GM23338 (cell line): ENCODE data around the gene TRIM54. TPM values are rescaled to one million over a fixed set of nuclear protein-coding genes. Genes with fewer than 3 reads are reported as not detected.

Source experiments
- ATAC-seq: fragments of 200-7000 bp; cut with Tn5 transposase; 3 replicates; pipeline ENCODE4 v1.9.1; 2020
- DNase-seq: peaks from one replicate; pipeline ENCODE4 v3.0.0-alpha.2; 2015; ENCODE audit warnings: low spot score
- H2AFZ ChIP-seq: fragments of 200-600 bp; sonication (generic); 2 replicates; pipeline ENCODE4 v1.8.0; 2016; ENCODE audit warnings: antibody characterized with exemption, mild to moderate bottlenecking, moderate library complexity
- H3F3A ChIP-seq: fragments of 200-600 bp; sonication (generic); replicated peaks from 2 replicates; pipeline ENCODE4 v1.8.0; 2017; ENCODE audit warnings: antibody characterized with exemption, mixed run types, low read depth
- H3K27ac ChIP-seq: fragments of 200-600 bp; sonication (generic); 2 replicates; pipeline ENCODE4 v1.6.1; 2016; ENCODE audit warnings: low read depth
- H3K27me3 ChIP-seq: fragments of 200-600 bp; sonication (generic); 2 replicates; pipeline ENCODE4 v1.8.0; 2016; ENCODE audit warnings: mild to moderate bottlenecking, mixed run types, moderate library complexity; ENCODE audit not compliant: insufficient read depth
- H3K36me3 ChIP-seq: fragments of 200-600 bp; sonication (generic); 2 replicates; pipeline ENCODE4 v1.8.0; 2016; ENCODE audit warnings: mild to moderate bottlenecking; ENCODE audit not compliant: insufficient read depth
- H3K4me1 ChIP-seq: fragments of 200-600 bp; sonication (generic); 2 replicates; pipeline ENCODE4 v1.8.0; 2016; ENCODE audit warnings: mild to moderate bottlenecking, moderate library complexity; ENCODE audit not compliant: insufficient read depth
- H3K4me2 ChIP-seq: fragments of 200-600 bp; sonication (generic); 2 replicates; pipeline ENCODE4 v1.7.1; 2017; ENCODE audit warnings: mixed run types
- H3K4me3 ChIP-seq: fragments of 200-600 bp; sonication (generic); 2 replicates; pipeline ENCODE4 v1.6.1; 2016; ENCODE audit warnings: mixed run types
- H3K79me2 ChIP-seq: fragments of 200-600 bp; sonication (generic); replicated peaks from 2 replicates; pipeline ENCODE4 v1.8.0; 2017; ENCODE audit warnings: mild to moderate bottlenecking; ENCODE audit not compliant: insufficient read depth
- H3K9me2 ChIP-seq: fragments of 200-600 bp; sonication (generic); 2 replicates; pipeline ENCODE4 v1.8.0; 2017; ENCODE audit not compliant: insufficient read depth
- H4K20me1 ChIP-seq: fragments of 200-600 bp; sonication (generic); replicated peaks from 2 replicates; pipeline ENCODE4 v1.8.0; 2017; ENCODE audit warnings: mild to moderate bottlenecking; ENCODE audit not compliant: insufficient read depth
- H3K27ac Mint-ChIP-seq: 2 replicates; pipeline ENCODE4 v1.8.0; 2020; ENCODE audit warnings: inconsistent platforms, mild to moderate bottlenecking, moderate library complexity, mixed read lengths
- H3K27me3 Mint-ChIP-seq: 3 replicates; pipeline ENCODE4 v1.8.0; 2022; ENCODE audit warnings: low read depth, mild to moderate bottlenecking, moderate library complexity, mixed read lengths, inconsistent platforms; ENCODE audit not compliant: insufficient read depth, poor library complexity
- H3K36me3 Mint-ChIP-seq: 3 replicates; pipeline ENCODE4 v1.8.0; 2021; ENCODE audit warnings: low read depth, mild to moderate bottlenecking, inconsistent platforms, moderate library complexity, mixed read lengths
- H3K4me1 Mint-ChIP-seq: 3 replicates; pipeline ENCODE4 v1.8.0; 2020; ENCODE audit warnings: mild to moderate bottlenecking, inconsistent platforms, mixed read lengths
- H3K4me3 Mint-ChIP-seq: 3 replicates; pipeline ENCODE4 v1.8.0; 2021; ENCODE audit warnings: moderate library complexity, mild to moderate bottlenecking, inconsistent platforms, mixed read lengths
- H3K9me3 Mint-ChIP-seq: 3 replicates; pipeline ENCODE4 v1.8.0; 2020; ENCODE audit warnings: moderate library complexity, mild to moderate bottlenecking, inconsistent platforms, mixed read lengths
- CTCF ChIP-seq, 2 experiments: fragments of 200-600 bp in 1 of 2; sonication (generic) in 1 of 2; conservative IDR thresholded peaks; 2 replicates each; pipeline versions ENCODE4 v1.5.1 to v1.6.1; 2016 to 2017; ENCODE audit warnings: antibody characterized with exemption in 2 of 2, low read depth in 2 of 2, mild to moderate bottlenecking in 2 of 2, moderate library complexity in 1 of 2
- EZH2 ChIP-seq: fragments of 200-600 bp; sonication (generic); IDR thresholded peaks from one replicate; pipeline ENCODE4 v1.8.0; 2017; ENCODE audit warnings: antibody characterized with exemption, mild to moderate bottlenecking, low read depth; ENCODE audit not compliant: unreplicated experiment
- EZH2phosphoT487 ChIP-seq: fragments of 200-600 bp; sonication (generic); IDR thresholded peaks from one replicate; pipeline ENCODE4 v1.8.1; 2018; ENCODE audit warnings: antibody characterized with exemption; ENCODE audit not compliant: unreplicated experiment
- NANOG ChIP-seq: IDR thresholded peaks from 2 replicates; pipeline ENCODE4 v1.6.1; 2016; ENCODE audit warnings: antibody characterized with exemption, borderline replicate concordance
- long read RNA-seq: library from polyadenylated mRNA; unstranded; transcript quantifications from one replicate; pipeline ENCODE4 v2.0.0, GENCODE V29; 2020; ENCODE audit not compliant: unreplicated experiment
- polyA plus RNA-seq: library from polyadenylated mRNA; unstranded; fragments of >200 nt; fragmentation: Nextera tagmentation; extraction: Ambion mirVana; gene quantifications from 2 replicates; pipeline ENCODE4 v1.2.1, GENCODE V29; 2016
- total RNA-seq: library from RNA; depleted of rRNA; stranded (reverse); fragments of >200 nt; shearing (Covaris generic); gene quantifications from 2 replicates; pipeline ENCODE4 v1.2.3, GENCODE V29; 2014; rRNA removed
- TF ChIP-seq, protein P1 (sequence below): IDR thresholded peaks from one replicate; pipeline ENCODE4 v1.6.1; 2018; ENCODE audit warnings: antibody characterized with exemption; ENCODE audit not compliant: unreplicated experiment

Gene TRIM54
- 3.3 and 4.5 TPM in 2 replicates for total RNA-seq
- 1.6 and 3.4 TPM in 2 replicates for polyA plus RNA-seq
- long read RNA-seq, partial matches to known transcripts: 0 of 2 reads
- long read RNA-seq, other reads (novel, unspliced or antisense): 1 of 2 reads

GRCh38 chr2:27281855-27282559 is at the start of gene TRIM54:
TSS of gene TRIM54 (plus strand) at chr2:27282429. CDS start at chr2:27282732, 303 bp downstream.
- Histone ChIP-seq H3K36me3 (no peaks in the 10 kb centered on the region), H3K9me2 (peaks cover 4% of the 10 kb centered on the region; the same call in 1 of the 2 replicates), H2AFZ (peak within 1 kb of the TSS; percentile 97), H4K20me1 (no peaks in the 10 kb centered on the region), H3K79me2 (no peaks in the 10 kb centered on the region), H3K4me1 (peaks cover 27% of the 10 kb centered on the region), H3K27ac (peak within 1 kb of the TSS; percentile 56; the same call in 1 of the 2 replicates), H3K4me3 (peak within 1 kb of the TSS; percentile 41), H3F3A (peaks cover 13% of the 10 kb centered on the region), H3K4me2 (peak within 1 kb of the TSS; percentile 76), H3K27me3 (no peaks in the 10 kb centered on the region)
- TF ChIP-seq CTCF (conservative IDR thresholded peaks at IDR 0.05; ENCODE audit: low read depth in 2 of 2): no peak
- peak; percentile 35; the same call in 1 of the 2 replicates for TF ChIP-seq NANOG
- Mint-ChIP-seq H3K9me3 (no peaks in the 10 kb centered on the region), H3K27me3 (peaks cover 21% of the 10 kb centered on the region), H3K27ac (peak within 1 kb of the TSS; percentile 86), H3K36me3 (no peaks in the 10 kb centered on the region), H3K4me3 (peak within 1 kb of the TSS; percentile 63), H3K4me1 (peaks cover 46% of the 10 kb centered on the region)
- ATAC-seq (peak; percentile 75), DNase-seq (peak; percentile 29)

DNA sequence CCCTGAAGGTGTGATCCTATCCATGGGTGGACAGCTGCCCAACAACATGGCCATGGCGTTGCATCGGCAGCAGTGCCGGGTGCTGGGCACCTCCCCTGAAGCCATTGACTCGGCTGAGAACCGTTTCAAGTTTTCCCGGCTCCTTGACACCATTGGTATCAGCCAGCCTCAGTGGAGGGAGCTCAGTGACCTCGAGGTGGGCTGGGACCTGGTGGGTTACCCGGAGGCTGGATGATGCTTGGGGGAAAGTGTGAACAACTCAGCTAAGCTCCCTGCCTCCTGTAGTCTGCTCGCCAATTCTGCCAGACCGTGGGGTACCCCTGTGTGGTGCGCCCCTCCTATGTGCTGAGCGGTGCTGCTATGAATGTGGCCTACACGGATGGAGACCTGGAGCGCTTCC is 48.9 kb upstream of the TRIM54 start:
- Histone ChIP-seq H3K79me2 (0 out of 2 replicates have a peak, but pooled peaks cover 3% of the 10 kb centered on the region), H3K4me3 (no peak overlapping the region), H4K20me1 (peaks cover 10% of the 10 kb centered on the region; the same call in 1 of the 2 replicates), H3F3A (no peaks in the 10 kb centered on the region), H3K36me3 (peaks cover 78% of the 10 kb centered on the region), H3K4me1 (no peaks in the 10 kb centered on the region), H2AFZ (no peak overlapping the region), H3K27me3 (no peaks in the 10 kb centered on the region), H3K27ac (no peak overlapping the region), H3K4me2 (no peak overlapping the region), H3K9me2 (no peaks in the 10 kb centered on the region)
- H3K36me3 Mint-ChIP-seq: peaks cover 97% of the 10 kb centered on the region
- H3K4me1 Mint-ChIP-seq: no peaks in the 10 kb centered on the region
- DNase-seq (no peak), ATAC-seq (no peak)
- H3K27ac Mint-ChIP-seq: no peak overlapping the region
- peaks cover 14% of the 10 kb centered on the region for H3K27me3 Mint-ChIP-seq
- no peaks in the 10 kb centered on the region for H3K9me3 Mint-ChIP-seq
- no peak overlapping the region for H3K4me3 Mint-ChIP-seq
- TF ChIP-seq EZH2phosphoT487 (no peak), EZH2 (no peak), CTCF (conservative IDR thresholded peaks at IDR 0.05; ENCODE audit: low read depth in 2 of 2) (no peak)
- TF ChIP-seq, protein P1, sequence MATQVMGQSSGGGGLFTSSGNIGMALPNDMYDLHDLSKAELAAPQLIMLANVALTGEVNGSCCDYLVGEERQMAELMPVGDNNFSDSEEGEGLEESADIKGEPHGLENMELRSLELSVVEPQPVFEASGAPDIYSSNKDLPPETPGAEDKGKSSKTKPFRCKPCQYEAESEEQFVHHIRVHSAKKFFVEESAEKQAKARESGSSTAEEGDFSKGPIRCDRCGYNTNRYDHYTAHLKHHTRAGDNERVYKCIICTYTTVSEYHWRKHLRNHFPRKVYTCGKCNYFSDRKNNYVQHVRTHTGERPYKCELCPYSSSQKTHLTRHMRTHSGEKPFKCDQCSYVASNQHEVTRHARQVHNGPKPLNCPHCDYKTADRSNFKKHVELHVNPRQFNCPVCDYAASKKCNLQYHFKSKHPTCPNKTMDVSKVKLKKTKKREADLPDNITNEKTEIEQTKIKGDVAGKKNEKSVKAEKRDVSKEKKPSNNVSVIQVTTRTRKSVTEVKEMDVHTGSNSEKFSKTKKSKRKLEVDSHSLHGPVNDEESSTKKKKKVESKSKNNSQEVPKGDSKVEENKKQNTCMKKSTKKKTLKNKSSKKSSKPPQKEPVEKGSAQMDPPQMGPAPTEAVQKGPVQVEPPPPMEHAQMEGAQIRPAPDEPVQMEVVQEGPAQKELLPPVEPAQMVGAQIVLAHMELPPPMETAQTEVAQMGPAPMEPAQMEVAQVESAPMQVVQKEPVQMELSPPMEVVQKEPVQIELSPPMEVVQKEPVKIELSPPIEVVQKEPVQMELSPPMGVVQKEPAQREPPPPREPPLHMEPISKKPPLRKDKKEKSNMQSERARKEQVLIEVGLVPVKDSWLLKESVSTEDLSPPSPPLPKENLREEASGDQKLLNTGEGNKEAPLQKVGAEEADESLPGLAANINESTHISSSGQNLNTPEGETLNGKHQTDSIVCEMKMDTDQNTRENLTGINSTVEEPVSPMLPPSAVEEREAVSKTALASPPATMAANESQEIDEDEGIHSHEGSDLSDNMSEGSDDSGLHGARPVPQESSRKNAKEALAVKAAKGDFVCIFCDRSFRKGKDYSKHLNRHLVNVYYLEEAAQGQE: no peak
